HG03064 (cell line): ENCODE measurements around the gene PAQR5.
"Not testable (repeated sequence)": the region's sequence is repeated elsewhere in the genome, so short reads cannot be mapped to it uniquely, and the experiment has no call there.

Source experiments
- ATAC-seq: cut with Tn5 transposase; IDR thresholded peaks from one replicate; pipeline ENCODE4 v1.9.1; 2021; ENCODE audit warnings: low read depth; ENCODE audit not compliant: unreplicated experiment

PAQR5 gene

GRCh38 chr15:69413822-69414700 lies 115.3 kb downstream of the PAQR5 start, which contains the start of gene KIF23:
TSS of gene KIF23 (plus strand) at chr15:69414349. CDS start at chr15:69414466, 117 bp downstream.
- peak; percentile 97 for ATAC-seq

DNA sequence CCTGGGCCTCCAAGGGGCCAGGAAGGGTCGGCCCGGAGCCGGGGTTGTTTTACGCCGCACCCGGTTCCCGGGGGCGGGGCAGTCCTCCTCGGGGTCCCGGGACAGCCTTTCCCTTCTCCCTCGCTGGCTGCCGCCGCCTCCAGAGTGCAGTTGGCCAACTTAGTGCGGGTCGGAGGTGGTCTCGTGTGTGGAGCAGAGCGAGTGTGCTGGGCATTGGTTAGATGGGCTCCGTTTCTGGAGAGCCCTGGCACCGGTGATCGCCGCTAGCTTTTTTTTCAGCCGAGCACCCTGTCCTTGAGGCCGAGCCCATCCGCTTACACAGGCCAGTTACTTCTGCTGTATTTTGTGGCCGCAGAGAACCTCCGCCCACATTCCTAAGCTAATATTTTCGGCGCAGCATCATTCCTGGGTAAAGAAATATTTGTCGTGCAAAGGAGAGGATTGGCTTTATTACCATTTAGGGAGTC lies 116.0 kb downstream of the PAQR5 start:
- peak; percentile 28 for ATAC-seq

- no peak for ATAC-seq
Observed at GRCh38 chr15:69415381-69415780, 116.7 kb downstream of the PAQR5 start.

- no peak for ATAC-seq
Observed at GRCh38 chr15:69417581-69417980, 118.9 kb downstream of the PAQR5 start.

DNA sequence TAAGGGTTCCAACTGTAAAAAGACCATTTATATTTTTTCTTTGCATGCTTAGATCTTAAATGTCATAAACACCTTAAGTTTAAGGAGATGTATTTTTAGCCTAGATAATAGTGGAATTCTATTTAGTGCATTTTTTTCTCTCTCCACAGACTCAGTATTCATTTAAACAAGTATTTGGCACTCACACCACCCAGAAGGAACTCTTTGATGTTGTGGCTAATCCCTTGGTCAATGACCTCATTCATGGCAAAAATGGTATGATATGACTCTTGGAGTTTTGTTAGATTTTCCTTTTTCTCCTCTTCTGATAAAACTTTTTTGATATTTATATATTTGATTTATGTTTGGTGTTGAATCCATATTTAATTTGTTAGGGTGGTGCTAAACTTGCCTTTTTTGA lies 122.8 kb downstream of the PAQR5 start:
- no peak for ATAC-seq

GRCh38 chr15:69422336-69422895 lies 123.7 kb downstream of the PAQR5 start:
- no peak for ATAC-seq

DNA sequence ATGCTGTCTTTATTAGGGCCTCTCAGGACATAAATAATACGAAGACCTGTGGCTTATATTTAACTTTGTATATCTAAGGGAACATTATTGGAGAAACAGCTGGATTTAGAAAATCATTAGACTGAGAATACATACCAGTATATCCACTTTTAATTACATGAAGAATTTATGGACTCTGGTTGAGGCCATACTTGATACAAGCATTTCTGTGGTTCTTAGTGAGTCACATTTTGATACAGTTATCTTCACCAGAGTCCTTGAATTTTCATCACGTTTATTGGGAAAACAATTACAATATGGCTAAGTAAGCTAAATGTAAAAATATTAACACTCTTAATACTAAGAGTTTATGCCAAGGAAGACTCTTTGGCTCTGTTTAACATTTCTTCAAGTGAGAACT lies 125.3 kb downstream of the PAQR5 start:
- ATAC-seq: no peak

- no peak for ATAC-seq
Observed at GRCh38 chr15:69424748-69425413, 126.2 kb downstream of the PAQR5 start.

- no peak for ATAC-seq
Observed at GRCh38 chr15:69433831-69434230, 135.1 kb downstream of the PAQR5 start.

DNA sequence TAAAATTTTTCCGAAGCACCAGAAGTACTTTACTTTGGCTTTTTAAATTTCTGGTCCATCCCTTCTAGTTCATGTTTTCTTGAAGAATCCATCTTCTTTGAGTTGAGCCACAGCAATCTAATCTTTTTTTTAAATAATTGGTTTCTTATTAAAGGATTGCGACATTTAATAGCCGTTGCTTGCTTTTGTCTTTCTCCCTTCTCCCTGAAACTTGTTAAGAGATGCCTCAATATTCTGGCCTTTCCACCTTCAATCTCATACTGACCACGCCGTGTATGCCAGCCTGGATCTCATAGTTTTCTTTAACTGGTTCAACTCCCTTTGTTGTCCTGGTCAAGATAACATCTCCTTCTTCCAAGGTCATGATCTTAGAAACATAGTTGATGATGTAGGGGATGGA lies 135.5 kb downstream of the PAQR5 start:
- no peak for ATAC-seq

GRCh38 chr15:69434679-69435078 lies 136.0 kb downstream of the PAQR5 start:
- ATAC-seq: no peak

- ATAC-seq: no peak
Observed at GRCh38 chr15:69435985-69436384, 137.3 kb downstream of the PAQR5 start.

DNA sequence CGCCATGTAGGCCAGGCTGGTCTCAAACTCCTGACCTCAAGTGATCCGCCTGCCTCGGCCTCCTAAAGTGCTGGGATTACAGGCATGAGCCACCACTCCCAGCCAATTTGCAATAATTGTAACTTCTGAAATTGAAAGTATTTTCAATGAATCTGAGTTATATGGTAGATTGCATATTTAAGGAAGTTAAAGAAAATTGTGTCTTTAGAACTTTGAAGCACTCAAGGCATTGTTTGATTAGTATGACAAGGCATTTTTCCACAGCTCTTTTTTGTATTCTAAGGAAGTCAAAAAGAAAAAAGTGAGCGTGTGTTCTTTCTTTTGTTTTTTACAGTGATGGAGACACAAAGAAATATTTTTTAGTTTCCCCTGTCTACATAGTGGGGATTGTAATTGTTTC lies 138.2 kb downstream of the PAQR5 start:
- no peak for ATAC-seq

- no peak for ATAC-seq
Observed at GRCh38 chr15:69439623-69440022, 140.9 kb downstream of the PAQR5 start.

GRCh38 chr15:69443032-69443611 lies 144.4 kb downstream of the PAQR5 start:
- no peak for ATAC-seq

DNA sequence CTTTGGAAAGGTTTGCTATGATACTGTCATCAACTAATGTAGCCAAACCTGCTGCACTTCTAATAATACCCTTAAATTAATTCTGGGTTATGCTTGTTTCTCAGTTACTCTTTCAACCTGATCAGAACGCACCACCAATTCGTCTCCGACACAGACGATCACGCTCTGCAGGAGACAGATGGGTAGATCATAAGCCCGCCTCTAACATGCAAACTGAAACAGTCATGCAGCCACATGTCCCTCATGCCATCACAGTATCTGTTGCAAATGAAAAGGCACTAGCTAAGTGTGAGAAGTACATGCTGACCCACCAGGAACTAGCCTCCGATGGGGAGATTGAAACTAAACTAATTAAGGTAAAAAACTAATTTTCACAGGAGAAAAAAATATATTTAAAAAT lies 146.0 kb downstream of the PAQR5 start:
- ATAC-seq: no peak

GRCh38 chr15:69446953-69447352 lies 148.2 kb downstream of the PAQR5 start:
- ATAC-seq: no peak

DNA sequence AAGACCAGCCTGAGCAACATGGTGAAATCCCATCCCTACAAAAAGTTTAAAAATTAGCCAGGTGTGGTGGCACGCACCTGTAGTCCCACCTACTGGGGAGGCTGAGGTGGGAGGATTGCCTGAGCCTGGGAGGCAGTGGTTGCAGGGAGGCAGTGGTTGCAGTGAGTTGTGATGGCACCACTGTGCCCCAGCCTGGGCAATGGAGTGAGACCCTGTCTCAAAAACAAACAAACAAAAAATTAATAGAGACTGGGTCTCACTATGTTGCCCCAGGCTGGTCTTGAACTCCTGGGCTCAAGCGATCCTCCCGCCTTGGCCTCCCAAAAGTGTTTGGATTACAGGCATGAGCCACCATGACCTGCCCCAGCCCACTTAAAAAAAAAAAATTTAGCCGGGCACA lies 151.5 kb downstream of the PAQR5 start:
- ATAC-seq: not testable (repeated sequence)

DNA sequence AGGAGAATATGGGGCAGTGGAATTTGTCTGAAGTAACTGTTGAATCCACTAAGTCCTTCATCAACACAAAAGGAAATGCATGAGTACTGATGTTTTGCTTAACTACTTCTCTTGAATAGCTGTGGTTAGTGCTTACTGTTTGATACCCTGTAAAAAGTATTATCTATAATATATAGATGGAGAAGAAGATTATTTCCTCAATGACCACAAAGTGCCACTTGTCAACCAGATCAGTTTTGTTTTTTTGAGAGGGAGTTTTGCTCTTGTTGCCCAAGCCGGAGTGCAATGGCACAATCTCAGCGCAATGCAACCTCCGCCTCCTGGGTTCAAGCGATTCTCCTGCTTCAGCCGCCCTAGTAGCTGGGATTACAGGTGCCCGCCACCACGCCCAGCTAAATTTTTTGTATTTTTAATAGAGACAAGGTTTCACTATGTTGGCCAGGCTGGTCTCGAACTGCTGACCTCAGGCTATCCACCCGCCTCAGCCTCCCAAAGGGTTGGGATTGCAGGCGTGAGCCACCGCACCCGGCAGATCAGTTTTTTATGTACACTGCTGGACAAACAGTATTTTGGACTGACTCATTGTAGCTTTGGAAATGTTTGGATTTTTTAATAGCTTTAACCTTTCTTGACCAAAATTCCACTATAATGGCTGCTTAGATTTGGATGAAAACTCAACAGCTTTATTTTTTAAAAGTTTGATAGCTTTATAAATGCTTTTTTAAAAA lies 152.4 kb downstream of the PAQR5 start:
- ATAC-seq: no peak

GRCh38 chr15:69451951-69452691 lies 153.4 kb downstream of the PAQR5 start:
- ATAC-seq: peak; percentile 5
